Measurements from ENCODE around the gene ZNRD2. TPM values are rescaled to one million over a fixed set of nuclear protein-coding genes. Genes with fewer than 3 reads are reported as not detected.
A peak's percentile ranks its signal among the peaks of the same experiment; 100 is the strongest.

ZNRD2 gene
- total RNA-seq, 1 donor from 2014 or later, result 68.5 TPM

DNA sequence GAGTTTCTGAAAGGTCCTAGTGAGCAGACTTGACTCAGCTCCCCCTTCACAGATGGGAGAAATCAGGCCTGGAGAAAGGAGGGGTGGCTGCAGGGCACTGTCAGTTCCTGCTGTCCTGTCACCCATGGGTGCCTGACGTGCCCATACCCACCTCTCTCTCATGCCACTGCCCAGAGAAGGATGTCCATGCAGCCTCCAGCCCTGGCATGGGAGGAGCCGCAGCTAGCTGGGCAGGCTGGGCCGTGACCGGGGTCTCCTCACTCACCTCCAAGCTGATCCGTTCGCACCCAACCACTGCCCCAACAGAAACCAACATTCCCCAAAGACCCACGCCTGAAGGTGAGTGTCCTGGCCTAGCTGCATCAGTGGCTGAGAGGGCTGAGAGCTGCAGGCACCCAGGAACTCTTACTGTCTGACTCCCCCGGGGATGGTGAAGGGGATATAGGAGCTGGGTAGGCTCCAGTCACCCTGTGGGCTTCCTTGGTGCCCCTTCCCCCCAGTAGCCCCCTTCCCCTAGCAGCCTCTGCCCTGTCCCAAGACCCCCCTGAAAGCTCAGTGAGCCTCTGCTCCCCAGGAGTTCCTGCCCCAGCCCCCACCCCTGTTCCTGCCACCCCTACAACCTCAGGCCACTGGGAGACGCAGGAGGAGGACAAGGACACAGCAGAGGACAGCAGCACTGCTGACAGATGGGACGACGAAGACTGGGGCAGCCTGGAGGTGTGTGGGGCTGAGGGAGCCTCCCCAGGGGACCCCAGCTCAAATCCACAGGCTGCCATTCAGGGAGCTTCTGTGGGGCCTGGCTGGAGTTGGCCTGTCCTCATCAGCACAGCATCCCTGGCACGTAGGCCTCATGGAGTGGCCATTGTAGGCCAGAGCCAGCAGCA lies 33.6 kb upstream of the ZNRD2 start:
- no peak overlapping the region for H3K27ac ChIP-seq
- H3K9me3 ChIP-seq, result no peaks in the 10 kb centered on the region
- peaks cover 0 to 35% of the 10 kb centered on the region in 2 donors for H3K36me3 ChIP-seq
- H3K4me1 ChIP-seq, result peaks cover 23% of the 10 kb centered on the region
- H3K4me3 ChIP-seq, result no peak overlapping the region
- DNase-seq (ENCODE audit: extremely low spot score in 2 of 2), result no peak
- TF ChIP-seq CTCF (IDR thresholded peaks at IDR 0.05), result no peak
- TF ChIP-seq POLR2AphosphoS5 (IDR thresholded peaks at IDR 0.05; ENCODE audit: insufficient read depth in 1 of 2, low read depth in 1 of 2), result no peak
- TF ChIP-seq POLR2A (IDR thresholded peaks at IDR 0.05), result no peak
- H3K27me3 ChIP-seq, result no peaks in the 10 kb centered on the region
- intact Hi-C loops (cut with DNase I), result no loop called here

GRCh38 chr11:65537296-65537597 lies 33.0 kb upstream of the ZNRD2 start:
- Histone ChIP-seq H3K9me3 (no peaks in the 10 kb centered on the region), H3K4me3 (no peak overlapping the region), H3K4me1 (peaks cover 28% of the 10 kb centered on the region), H3K27ac (no peak overlapping the region), H3K36me3 (peaks cover 0 to 29% of the 10 kb centered on the region in 2 donors), H3K27me3 (no peaks in the 10 kb centered on the region)
- intact Hi-C loops (cut with DNase I), result no loop called here
- TF ChIP-seq CTCF (IDR thresholded peaks at IDR 0.05) (no peak), POLR2AphosphoS5 (IDR thresholded peaks at IDR 0.05; ENCODE audit: insufficient read depth in 1 of 2, low read depth in 1 of 2) (peak in 1 of 2 donors; percentile 12), POLR2A (IDR thresholded peaks at IDR 0.05) (no peak)
- no peak for DNase-seq (ENCODE audit: extremely low spot score in 2 of 2)

DNA sequence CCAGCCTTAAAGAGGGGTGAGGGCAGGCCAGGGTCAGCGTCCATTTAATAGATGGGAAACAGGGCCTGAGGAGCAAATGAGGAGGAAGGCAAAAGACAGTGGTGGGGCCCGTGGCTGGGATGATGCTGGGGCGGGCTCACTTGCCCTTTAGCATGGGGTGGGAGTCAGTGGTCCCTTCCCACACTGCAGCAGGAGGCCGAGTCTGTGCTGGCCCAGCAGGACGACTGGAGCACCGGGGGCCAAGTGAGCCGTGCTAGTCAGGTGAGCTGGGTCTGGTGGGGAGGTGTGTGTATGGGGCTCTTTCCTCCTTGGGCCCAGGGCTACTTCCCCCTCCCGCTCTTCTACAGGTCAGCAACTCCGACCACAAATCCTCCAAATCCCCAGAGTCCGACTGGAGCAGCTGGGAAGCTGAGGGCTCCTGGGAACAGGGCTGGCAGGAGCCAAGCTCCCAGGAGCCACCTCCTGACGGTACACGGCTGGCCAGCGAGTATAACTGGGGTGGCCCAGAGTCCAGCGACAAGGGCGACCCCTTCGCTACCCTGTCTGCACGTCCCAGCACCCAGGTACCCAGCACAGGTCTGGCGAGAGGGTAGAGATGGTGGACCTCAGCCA lies 32.6 kb upstream of the ZNRD2 start:
- no peaks in the 10 kb centered on the region for H3K27me3 ChIP-seq
- H3K9me3 ChIP-seq, result no peaks in the 10 kb centered on the region
- H3K4me3 ChIP-seq, result no peak overlapping the region
- DNase-seq (ENCODE audit: extremely low spot score in 2 of 2), result no peak
- H3K4me1 ChIP-seq, result peaks cover 28% of the 10 kb centered on the region
- H3K36me3 ChIP-seq, result peaks cover 0 to 24% of the 10 kb centered on the region in 2 donors
- TF ChIP-seq POLR2AphosphoS5 (IDR thresholded peaks at IDR 0.05; ENCODE audit: insufficient read depth in 1 of 2, low read depth in 1 of 2) (no peak), POLR2A (IDR thresholded peaks at IDR 0.05) (no peak), CTCF (IDR thresholded peaks at IDR 0.05) (no peak)
- intact Hi-C loops (cut with DNase I), result no loop called here
- no peak overlapping the region for H3K27ac ChIP-seq

DNA sequence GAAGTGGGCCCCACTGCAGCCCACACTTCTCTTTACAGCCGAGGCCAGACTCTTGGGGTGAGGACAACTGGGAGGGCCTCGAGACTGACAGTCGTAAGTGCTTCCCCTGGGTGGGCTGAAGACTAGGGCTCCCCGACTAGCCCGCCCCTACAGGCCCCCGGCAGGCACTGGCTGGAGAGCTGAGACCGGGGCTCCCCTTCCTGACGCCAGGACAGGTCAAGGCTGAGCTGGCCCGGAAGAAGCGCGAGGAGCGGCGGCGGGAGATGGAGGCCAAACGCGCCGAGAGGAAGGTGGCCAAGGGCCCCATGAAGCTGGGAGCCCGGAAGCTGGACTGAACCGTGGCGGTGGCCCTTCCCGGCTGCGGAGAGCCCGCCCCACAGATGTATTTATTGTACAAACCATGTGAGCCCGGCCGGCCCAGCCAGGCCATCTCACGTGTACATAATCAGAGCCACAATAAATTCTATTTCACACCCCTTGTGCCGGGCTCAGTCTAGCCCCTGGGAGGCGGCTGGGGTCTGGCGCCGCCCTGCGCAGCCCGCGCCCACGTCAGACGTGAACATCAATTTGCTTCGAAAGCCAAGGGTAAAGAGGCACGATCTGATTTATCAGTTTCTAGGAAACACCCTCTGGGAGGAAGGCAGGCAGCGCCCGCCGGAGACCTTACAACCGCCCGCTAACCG lies 31.9 kb upstream of the ZNRD2 start:
- Histone ChIP-seq H3K4me1 (peaks cover 28% of the 10 kb centered on the region), H3K9me3 (no peaks in the 10 kb centered on the region), H3K4me3 (no peak overlapping the region), H3K27ac (no peak overlapping the region), H3K36me3 (peaks cover 0 to 18% of the 10 kb centered on the region in 2 donors), H3K27me3 (no peaks in the 10 kb centered on the region)
- TF ChIP-seq POLR2AphosphoS5 (IDR thresholded peaks at IDR 0.05; ENCODE audit: insufficient read depth in 1 of 2, low read depth in 1 of 2), result peak in 1 of 2 donors; percentile 46
- no peak for TF ChIP-seq POLR2A (IDR thresholded peaks at IDR 0.05)
- no peak for TF ChIP-seq CTCF (IDR thresholded peaks at IDR 0.05)
- intact Hi-C loops (cut with DNase I), result no loop called here
- DNase-seq (ENCODE audit: extremely low spot score in 2 of 2), result no peak

All from vagina (tissue), 2 donors.